GM20000 (cell line): ENCODE results near the gene SIRPA.
"Not testable (repeated sequence)": the region's sequence is repeated elsewhere in the genome, so short reads cannot be mapped to it uniquely, and the experiment has no call there.

Experiments
- DNase-seq: peaks from one replicate; pipeline ENCODE4 v3.0.0; 2012; ENCODE audit warnings: low spot score
- CTCF ChIP-seq: IDR thresholded peaks from 2 replicates; pipeline ENCODE4 v1.5.1; 2012; ENCODE audit warnings: mild to moderate bottlenecking, control low read depth; ENCODE audit errors: extremely low read depth, missing control alignments

Gene SIRPA

GRCh38 chr20:1908191-1908590 lies 13.0 kb downstream of the SIRPA start:
- no peak for DNase-seq
- no peak for TF ChIP-seq CTCF

DNA sequence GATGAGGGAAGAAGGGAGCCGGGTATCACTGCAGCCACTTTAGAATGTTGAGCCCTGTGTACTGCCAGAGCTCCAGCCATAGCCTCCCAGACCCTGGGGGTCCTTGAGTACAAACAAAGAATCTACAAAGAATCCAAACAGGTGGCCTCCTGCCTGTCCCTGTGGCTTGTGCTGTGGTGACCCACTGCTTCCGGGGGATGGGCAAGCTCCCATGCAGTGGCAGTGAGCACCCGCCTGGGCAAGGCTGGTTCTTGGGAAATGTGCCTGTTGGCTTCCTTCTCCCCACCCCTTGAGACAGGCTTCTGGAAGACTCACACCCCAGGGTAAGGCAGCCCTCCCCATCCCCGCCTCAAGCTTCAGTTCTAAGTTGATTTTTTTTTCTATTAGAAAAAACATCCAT lies 13.9 kb downstream of the SIRPA start:
- no peak for TF ChIP-seq CTCF
- no peak for DNase-seq

- DNase-seq, result no peak
- no peak for TF ChIP-seq CTCF
Measured at GRCh38 chr20:1911536-1911935, 16.3 kb downstream of the SIRPA start.

DNA sequence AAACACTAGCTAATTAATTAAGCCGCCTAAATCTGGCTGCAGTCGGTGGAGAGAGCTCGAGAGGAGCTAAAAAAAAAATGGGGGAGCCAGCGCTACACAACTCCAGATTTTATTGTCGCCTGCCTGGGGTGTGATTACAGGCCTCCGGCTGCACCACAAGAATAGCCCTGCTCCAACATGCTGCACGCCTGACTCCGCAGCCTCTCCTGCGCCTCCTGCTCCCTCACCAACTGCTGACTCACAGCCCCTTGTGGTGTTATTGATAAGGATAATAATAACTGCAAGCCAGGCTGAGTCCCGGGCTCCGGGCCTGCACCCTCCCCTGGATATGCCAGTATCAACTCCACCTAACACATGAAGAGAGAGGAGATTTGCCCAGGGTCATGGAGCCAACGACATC lies 16.8 kb downstream of the SIRPA start:
- no peak for DNase-seq
- no peak for TF ChIP-seq CTCF

- no peak for TF ChIP-seq CTCF
- no peak for DNase-seq
Measured at GRCh38 chr20:1912646-1913045, 17.4 kb downstream of the SIRPA start.

DNA sequence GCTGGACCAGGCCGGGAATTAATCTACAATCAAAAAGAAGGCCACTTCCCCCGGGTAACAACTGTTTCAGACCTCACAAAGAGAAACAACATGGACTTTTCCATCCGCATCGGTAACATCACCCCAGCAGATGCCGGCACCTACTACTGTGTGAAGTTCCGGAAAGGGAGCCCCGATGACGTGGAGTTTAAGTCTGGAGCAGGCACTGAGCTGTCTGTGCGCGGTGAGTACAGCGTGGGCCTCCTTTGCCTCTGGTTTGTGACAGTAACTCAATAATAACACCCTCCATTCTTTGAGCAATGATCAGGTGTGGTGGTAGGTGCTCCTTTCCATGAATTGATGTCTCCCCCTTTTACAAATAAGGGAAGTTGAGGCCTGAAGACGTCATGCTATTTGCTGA lies 20.0 kb downstream of the SIRPA start:
- not testable (repeated sequence) for DNase-seq

DNA sequence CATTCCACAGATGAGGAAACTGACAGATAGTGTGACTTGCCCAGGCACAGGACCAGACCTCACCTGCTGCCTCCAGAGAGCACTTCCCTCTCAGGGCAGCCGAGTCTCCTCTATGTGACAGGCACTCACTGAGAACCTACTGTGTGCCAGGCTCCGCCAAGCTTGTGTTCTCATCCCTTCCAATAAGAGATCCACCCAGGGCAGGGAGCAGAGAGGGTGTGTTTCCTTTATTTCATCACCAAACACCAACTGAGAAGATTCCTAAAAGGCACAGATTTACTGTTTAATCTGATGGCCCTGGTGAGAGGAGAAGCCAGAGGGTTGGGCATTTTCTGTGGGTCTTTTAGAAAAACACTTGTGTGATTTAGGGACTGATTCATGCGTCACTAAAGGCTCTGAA lies 20.5 kb downstream of the SIRPA start:
- no peak for TF ChIP-seq CTCF
- DNase-seq, result no peak

GRCh38 chr20:1917786-1918185 lies 22.6 kb downstream of the SIRPA start:
- TF ChIP-seq CTCF, result no peak
- no peak for DNase-seq
